Astrocyte (in vitro differentiated cells and primary cell): Measurements from ENCODE around the gene LRRC26. TPM values are rescaled to one million over a fixed set of nuclear protein-coding genes. Genes with fewer than 3 reads are reported as not detected.

Source experiments
- DNase-seq: peaks from one replicate; pipeline ENCODE4 v3.0.0-alpha.2; 2010; ENCODE audit warnings: low read depth
- FAIRE-seq: peaks from 2 replicates; lab custom pipeline; 2011; peaks lifted over from hg19 to GRCh38; lab: Jason Lieb, UNC
- H2AFZ ChIP-seq: 2 replicates; pipeline ENCODE4 v1.6.0; 2012; ENCODE audit warnings: low read depth, low read length, inconsistent platforms
- H3K27ac ChIP-seq: 2 replicates; pipeline ENCODE4 v1.5.1; 2011; ENCODE audit warnings: low read depth, low read length, inconsistent platforms
- H3K27me3 ChIP-seq: 2 replicates; pipeline ENCODE4 v1.6.0; 2011; ENCODE audit warnings: low read length, inconsistent platforms; ENCODE audit not compliant: insufficient read depth
- H3K36me3 ChIP-seq: 2 replicates; pipeline ENCODE4 v1.5.1; 2011; ENCODE audit warnings: low read length, inconsistent platforms; ENCODE audit not compliant: insufficient read depth
- H3K4me1 ChIP-seq: 2 replicates; pipeline ENCODE4 v1.5.1; 2011; ENCODE audit warnings: low read length, inconsistent platforms; ENCODE audit not compliant: insufficient read depth
- H3K4me2 ChIP-seq: 2 replicates; pipeline ENCODE4 v1.6.0; 2012; ENCODE audit warnings: low read length, inconsistent platforms
- H3K4me3 ChIP-seq: 2 replicates; pipeline ENCODE4 v1.5.1; 2011; ENCODE audit warnings: low read depth, mild to moderate bottlenecking, low read length, inconsistent platforms; ENCODE audit not compliant: insufficient read depth
- H3K79me2 ChIP-seq: 2 replicates; pipeline ENCODE4 v1.6.0; 2012; ENCODE audit warnings: mild to moderate bottlenecking, low read length, inconsistent platforms; ENCODE audit not compliant: insufficient read depth
- H3K9ac ChIP-seq: 2 replicates; pipeline ENCODE4 v1.6.0; 2012; ENCODE audit warnings: mild to moderate bottlenecking, low read length, inconsistent platforms
- H3K9me3 ChIP-seq: 2 replicates; pipeline ENCODE4 v1.5.1; 2012; ENCODE audit warnings: low read depth, mild to moderate bottlenecking, low read length, inconsistent platforms; ENCODE audit not compliant: insufficient read depth
- H4K20me1 ChIP-seq: 2 replicates; pipeline ENCODE4 v1.6.0; 2012; ENCODE audit warnings: low read length, inconsistent platforms; ENCODE audit not compliant: insufficient read depth
- H3K27ac Mint-ChIP-seq: one replicate; pipeline ENCODE4 v1.8.0; 2021; ENCODE audit warnings: mild to moderate bottlenecking, mixed read lengths; ENCODE audit not compliant: unreplicated experiment
- H3K27me3 Mint-ChIP-seq: one replicate; pipeline ENCODE4 v1.8.0; 2021; ENCODE audit warnings: low read depth, mixed read lengths; ENCODE audit not compliant: unreplicated experiment
- H3K36me3 Mint-ChIP-seq: one replicate; pipeline ENCODE4 v1.8.0; 2021; ENCODE audit warnings: low read depth, mixed read lengths; ENCODE audit not compliant: unreplicated experiment
- H3K4me1 Mint-ChIP-seq: one replicate; pipeline ENCODE4 v1.8.0; 2021; ENCODE audit warnings: low read depth, mixed read lengths; ENCODE audit not compliant: unreplicated experiment
- H3K4me3 Mint-ChIP-seq: one replicate; pipeline ENCODE4 v1.8.0; 2021; ENCODE audit warnings: mild to moderate bottlenecking, moderate library complexity, mixed read lengths; ENCODE audit not compliant: unreplicated experiment
- H3K9me3 Mint-ChIP-seq: one replicate; pipeline ENCODE4 v1.8.0; 2021; ENCODE audit warnings: mild to moderate bottlenecking, mixed read lengths; ENCODE audit not compliant: unreplicated experiment
- EZH2 ChIP-seq: IDR thresholded peaks from 2 replicates; pipeline ENCODE4 v1.6.1; 2012; ENCODE audit warnings: mild to moderate bottlenecking, low read length, inconsistent platforms; ENCODE audit not compliant: insufficient read depth
- total RNA-seq: library from RNA; stranded (reverse); gene quantifications from 2 replicates; pipeline ENCODE4 v1.2.1, GENCODE V29; 2021
- TF ChIP-seq, protein P1 (sequence below): IDR thresholded peaks from 2 replicates; pipeline ENCODE4 v1.5.1; 2011; ENCODE audit warnings: low read depth, mild to moderate bottlenecking, inconsistent platforms, low read length, moderate library complexity; ENCODE audit not compliant: insufficient read depth

LRRC26 gene
- total RNA-seq, 1 donor from 2014 or later: not detected

DNA sequence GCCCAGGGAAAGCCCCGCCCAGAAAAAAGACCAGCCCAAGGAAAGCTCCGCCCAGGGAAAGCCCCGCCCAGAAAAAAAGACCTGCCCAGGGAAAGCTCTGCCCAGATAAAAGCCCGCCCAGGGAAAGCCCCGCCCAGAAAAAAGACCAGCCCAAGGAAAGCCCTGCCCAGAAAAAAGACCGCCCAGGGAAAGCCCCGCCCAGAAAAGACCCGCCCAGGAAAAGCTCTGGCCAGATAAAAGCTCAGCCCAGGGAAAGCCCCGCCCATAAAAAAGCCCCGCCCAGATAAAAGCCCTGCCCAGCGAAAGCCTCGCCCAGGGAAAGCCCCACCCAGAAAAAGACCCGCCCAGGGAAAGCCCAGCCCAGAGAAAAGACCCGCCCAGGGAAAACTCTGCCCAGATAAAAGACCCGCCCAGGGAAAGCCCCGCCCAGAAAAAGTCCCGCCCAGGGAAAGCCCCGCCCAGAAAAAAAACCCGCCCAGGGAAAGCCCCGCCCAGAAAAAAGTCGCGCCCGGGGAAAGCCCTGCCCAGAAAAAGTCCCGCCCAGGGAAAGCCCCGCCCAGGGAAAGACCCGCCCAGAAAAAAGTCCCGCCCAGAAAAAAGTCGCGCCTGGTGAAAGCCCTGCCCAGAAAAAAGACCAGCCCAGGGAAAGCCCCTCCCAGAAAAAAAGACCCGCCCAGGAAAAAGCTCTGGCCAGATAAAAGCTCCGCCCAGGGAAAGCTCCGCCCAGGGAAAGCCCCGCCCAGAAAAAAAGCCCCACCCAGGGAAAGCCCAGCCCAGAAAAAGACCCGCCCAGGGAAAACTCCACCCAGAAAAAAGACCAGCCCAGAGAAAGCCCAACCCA is 19.0 kb downstream of the LRRC26 start:
- Mint-ChIP-seq H3K4me3 (no peak overlapping the region), H3K27me3 (peaks cover 29% of the 10 kb centered on the region), H3K9me3 (no peaks in the 10 kb centered on the region), H3K36me3 (no peaks in the 10 kb centered on the region), H3K27ac (no peak overlapping the region), H3K4me1 (no peaks in the 10 kb centered on the region)
- no peak overlapping the region for H3K4me3 ChIP-seq
- no peaks in the 10 kb centered on the region for H4K20me1 ChIP-seq
- H2AFZ ChIP-seq: no peak overlapping the region
- H3K27me3 ChIP-seq: peaks cover 2% of the 10 kb centered on the region
- FAIRE-seq (no peak), DNase-seq (no peak)
- no peaks in the 10 kb centered on the region for H3K79me2 ChIP-seq
- no peak overlapping the region for H3K27ac ChIP-seq
- H3K4me1 ChIP-seq: no peaks in the 10 kb centered on the region
- no peak overlapping the region for H3K4me2 ChIP-seq
- no peaks in the 10 kb centered on the region for H3K9me3 ChIP-seq
- TF ChIP-seq, protein P1, sequence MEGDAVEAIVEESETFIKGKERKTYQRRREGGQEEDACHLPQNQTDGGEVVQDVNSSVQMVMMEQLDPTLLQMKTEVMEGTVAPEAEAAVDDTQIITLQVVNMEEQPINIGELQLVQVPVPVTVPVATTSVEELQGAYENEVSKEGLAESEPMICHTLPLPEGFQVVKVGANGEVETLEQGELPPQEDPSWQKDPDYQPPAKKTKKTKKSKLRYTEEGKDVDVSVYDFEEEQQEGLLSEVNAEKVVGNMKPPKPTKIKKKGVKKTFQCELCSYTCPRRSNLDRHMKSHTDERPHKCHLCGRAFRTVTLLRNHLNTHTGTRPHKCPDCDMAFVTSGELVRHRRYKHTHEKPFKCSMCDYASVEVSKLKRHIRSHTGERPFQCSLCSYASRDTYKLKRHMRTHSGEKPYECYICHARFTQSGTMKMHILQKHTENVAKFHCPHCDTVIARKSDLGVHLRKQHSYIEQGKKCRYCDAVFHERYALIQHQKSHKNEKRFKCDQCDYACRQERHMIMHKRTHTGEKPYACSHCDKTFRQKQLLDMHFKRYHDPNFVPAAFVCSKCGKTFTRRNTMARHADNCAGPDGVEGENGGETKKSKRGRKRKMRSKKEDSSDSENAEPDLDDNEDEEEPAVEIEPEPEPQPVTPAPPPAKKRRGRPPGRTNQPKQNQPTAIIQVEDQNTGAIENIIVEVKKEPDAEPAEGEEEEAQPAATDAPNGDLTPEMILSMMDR: no peak
- TF ChIP-seq EZH2: no peak
- no peak overlapping the region for H3K9ac ChIP-seq
- no peaks in the 10 kb centered on the region for H3K36me3 ChIP-seq

DNA sequence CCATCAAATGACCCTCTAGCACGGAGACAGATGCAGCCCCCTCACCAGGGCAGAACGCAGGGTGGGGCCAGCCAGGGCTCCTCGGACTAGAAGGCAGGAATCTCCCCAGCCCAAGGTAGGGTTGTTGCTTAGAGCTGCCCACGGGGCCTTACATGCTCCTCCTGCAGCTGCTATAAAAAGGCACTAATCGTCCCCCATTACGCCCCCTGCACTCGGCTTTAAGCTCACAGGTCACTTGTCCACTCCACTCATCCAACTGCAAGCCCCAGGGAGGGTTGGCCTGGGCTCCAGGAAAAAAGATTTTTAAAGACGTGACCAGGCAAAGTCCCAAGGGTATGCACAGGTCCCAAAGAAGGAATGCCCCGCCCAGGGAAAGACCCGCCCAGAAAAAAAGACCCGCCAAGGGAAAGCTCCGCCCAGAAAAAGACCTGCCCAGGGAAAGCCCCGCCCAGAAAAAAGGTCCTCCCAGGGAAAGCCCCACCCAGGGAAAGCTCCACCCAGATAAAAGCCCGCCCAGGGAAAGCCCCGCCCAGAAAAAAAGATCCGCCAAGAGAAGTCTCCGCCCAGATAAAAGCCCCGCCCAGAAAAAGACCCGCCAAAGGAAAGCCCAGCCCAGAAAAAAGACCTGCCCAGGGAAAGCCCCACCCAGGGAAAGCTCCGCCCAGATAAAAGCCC is 19.8 kb downstream of the LRRC26 start:
- Mint-ChIP-seq H3K27ac (no peak overlapping the region), H3K4me3 (no peak overlapping the region), H3K27me3 (peaks cover 24% of the 10 kb centered on the region), H3K9me3 (no peaks in the 10 kb centered on the region), H3K4me1 (no peaks in the 10 kb centered on the region), H3K36me3 (no peaks in the 10 kb centered on the region)
- H2AFZ ChIP-seq: no peak overlapping the region
- H4K20me1 ChIP-seq: no peaks in the 10 kb centered on the region
- FAIRE-seq (no peak), DNase-seq (no peak)
- H3K36me3 ChIP-seq: no peaks in the 10 kb centered on the region
- no peak overlapping the region for H3K4me3 ChIP-seq
- H3K9me3 ChIP-seq: no peaks in the 10 kb centered on the region
- TF ChIP-seq EZH2: no peak
- TF ChIP-seq, protein P1: no peak
- H3K4me1 ChIP-seq: no peaks in the 10 kb centered on the region
- no peak overlapping the region for H3K27ac ChIP-seq
- peaks cover 2% of the 10 kb centered on the region for H3K27me3 ChIP-seq
- H3K79me2 ChIP-seq: no peaks in the 10 kb centered on the region
- H3K4me2 ChIP-seq: no peak overlapping the region
- H3K9ac ChIP-seq: no peak overlapping the region
